NCI-H2107 treated with DMSO at 0.1 percent for 48 hours (cell line): ENCODE measurements around the gene A1CF.

Source experiments
- DNase-seq: peaks from one replicate; lab custom pipeline; 2025; ENCODE audit not compliant: unreplicated experiment; lab: John Stamatoyannopoulos, UW

Gene A1CF

DNA sequence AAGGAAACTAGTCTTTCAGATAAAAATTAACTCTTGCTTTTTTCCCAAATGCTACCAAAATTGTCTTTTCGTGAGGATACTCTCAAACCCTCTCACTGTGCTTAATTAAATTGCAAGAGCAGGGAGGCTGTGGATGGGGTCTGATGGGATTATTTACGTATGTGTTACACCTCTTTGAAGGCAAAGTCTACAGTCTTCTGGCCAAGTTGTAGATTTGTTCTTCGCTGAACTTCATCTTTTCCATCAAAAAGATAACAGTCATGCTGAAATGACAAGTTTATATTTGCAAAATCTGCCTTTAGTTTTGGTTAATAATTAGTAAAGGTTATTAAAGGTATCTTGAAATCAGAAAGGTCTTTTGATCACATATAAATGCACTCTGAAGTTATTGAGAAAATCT lies 22.7 kb downstream of the A1CF start:
- no peak for DNase-seq

DNA sequence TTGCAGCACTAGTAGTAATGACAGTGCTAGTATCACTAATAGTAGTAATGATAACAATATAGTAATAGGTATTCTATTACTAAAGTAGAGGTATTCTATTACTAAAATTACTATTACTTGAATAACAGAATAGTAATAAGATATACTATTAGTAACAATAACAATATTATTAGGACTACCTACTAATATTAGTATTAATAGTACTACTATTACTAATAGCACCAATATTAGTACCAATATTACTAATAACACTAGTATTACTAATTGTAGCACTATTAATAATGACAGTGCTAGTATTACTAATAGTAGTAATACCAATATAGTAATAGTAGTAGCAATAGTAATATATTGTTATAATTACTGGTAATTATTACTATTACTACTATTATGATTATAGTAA lies 24.1 kb downstream of the A1CF start:
- DNase-seq: no peak

GRCh38 chr10:50857579-50857978 lies 27.8 kb downstream of the A1CF start:
- no peak for DNase-seq

GRCh38 chr10:50855461-50855860 lies 30.0 kb downstream of the A1CF start:
- DNase-seq: no peak

DNA sequence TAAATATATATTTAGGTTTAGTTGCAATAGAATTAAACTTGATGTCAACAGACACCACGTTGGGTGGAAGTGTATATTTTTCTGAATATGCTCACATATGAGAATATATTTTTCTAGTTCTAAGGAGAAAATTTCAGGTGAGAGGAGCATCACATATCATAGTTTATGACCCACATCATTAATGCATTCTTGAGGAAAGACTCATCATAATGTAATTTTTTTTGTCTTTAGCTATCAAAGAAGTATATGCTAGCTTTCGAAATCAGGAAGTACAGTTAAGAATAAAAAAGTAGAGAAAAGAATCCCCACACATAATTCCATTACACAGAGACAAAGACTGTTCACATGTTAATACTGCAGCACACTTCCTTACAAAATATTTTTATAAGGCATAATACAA lies 30.4 kb downstream of the A1CF start:
- DNase-seq: no peak

DNA sequence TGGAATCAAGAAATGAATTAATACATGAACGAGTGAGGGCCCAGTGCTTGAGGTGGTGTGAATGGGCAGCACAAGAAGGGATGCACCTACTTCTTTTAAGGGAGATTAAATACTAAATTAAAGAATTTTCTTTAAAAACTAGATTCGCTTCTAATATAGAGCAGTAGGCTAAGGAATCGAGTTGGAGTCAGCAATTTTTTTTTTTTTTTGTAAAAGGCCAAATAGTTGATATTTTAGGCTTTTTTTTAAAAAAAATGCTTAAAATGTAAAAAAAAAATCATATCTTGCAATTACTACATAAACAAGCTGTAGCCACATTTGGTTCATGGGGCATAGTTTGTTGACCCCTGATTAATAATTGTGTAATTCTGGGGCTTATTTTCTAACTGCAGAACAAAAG lies 31.9 kb downstream of the A1CF start:
- DNase-seq: no peak

GRCh38 chr10:50851884-50852671 lies 33.3 kb downstream of the A1CF start:
- no peak for DNase-seq

DNA sequence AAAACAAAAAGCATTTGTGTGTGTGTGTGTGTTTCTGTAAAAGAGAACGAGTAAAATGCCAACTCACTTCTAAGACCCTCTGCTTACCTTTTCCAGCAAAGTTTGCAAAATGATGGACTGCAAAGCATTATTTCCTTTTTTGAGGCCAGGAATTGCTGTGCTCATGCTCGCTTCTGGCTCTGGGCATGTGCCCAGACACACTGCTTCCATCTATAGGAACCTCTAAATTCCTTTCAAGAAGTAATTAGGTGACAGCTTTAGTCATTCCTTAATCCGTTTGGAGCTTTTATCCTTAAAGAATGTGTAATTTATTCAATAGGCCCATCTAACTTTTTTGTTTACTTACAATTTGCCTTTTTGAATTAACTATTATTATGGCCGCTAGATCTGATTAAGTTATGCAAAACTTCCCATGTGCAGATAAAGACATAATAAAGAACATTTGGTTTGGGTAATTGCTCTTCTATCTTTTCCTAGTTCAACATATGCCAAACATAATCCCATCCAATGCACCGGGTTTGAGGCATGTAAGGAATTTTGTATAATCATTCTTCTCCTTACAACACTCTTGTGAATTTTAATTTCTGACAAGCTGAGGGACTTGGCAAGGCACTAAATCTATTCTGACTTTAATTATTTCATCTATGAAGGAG lies 34.7 kb downstream of the A1CF start:
- no peak for DNase-seq

- DNase-seq: no peak
Measured at GRCh38 chr10:50846753-50847152, 38.7 kb downstream of the A1CF start.

DNA sequence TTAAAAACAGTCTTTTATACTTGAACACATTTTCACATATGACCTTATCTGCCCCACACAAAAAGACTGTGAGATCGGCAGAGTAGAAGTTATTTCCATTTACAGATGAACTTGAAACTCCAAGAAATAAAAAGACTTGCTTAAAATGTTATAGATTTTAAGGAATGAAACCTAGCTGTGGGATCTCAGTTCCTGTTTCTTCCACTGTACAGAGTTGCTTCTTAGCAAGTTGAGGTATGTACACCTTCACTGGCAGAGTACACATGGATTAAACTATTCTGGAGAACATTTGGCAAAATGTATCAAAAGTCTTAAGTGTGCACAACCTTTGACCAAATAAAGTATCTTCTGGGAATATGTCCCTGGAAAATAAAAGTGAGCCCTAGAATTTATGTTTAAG lies 48.3 kb downstream of the A1CF start:
- DNase-seq: no peak

DNA sequence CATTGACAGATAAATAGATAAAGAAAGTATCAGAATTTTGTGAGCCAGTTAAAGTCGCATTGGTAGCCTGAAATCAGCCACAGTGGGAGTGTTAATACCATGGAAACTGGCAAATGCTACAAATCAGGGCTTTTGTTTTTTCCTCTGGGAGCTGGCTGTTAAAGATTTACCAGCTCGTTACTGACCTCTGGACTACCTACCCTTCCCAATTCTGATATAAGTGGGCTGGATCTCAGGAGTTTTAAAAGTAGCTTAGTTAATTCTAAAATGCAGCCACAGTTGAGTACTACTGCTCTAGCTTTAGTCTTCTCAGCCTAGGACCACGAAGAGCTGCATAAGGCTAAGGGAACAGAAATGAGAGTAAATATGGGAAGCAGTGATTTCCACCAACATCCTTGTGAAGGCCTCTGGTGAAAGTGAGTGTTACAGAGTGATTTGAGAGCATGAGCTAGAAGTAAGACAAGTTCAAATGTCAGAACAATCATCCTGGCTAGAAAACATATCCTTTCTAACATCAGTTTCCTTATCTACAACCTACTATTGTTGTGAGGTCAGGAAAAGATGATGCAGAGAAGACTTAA lies 53.2 kb downstream of the A1CF start:
- no peak for DNase-seq

- DNase-seq: no peak
Measured at GRCh38 chr10:50830066-50830465, 55.4 kb downstream of the A1CF start.

DNA sequence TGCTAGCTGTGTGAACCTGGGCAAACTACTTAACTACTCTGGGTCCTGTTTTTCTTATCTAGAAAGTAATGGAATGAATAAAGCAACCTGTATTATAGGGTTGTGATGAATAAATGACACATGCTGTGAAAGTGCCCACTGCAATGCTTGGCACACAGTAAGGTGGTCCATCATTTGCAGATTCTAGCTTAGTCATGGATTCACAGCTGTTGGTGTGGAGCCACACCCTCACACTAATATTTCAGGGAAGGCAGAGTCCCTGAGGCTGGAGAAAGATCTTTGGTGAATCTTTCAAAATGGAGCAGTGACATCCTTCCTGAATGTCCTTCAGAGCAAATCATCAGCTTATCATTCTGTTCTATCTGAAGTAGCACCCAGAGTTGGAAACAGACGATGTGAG lies 60.6 kb downstream of the A1CF start:
- no peak for DNase-seq

GRCh38 chr10:50823789-50824188 lies 61.6 kb downstream of the A1CF start:
- no peak for DNase-seq

DNA sequence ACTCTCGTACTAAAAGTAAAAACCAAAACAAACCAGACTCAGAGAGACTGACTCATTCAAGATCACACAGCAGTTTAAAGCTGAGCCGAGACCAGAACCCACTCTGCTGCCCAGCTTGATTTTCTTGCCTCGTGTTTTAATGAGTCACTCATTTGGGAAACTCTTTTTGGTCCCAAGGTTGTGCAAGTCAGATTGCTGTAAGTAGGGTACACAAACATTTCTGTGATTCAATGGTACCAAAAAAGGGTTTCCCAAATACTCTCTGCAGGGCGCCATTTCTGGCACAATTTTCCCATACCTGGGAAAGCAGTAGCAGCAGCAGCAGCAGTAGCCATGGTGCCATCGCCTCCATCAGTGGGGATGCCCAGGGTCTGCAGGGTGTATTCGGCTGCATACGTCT lies 75.8 kb downstream of the A1CF start:
- no peak for DNase-seq

GRCh38 chr10:50807851-50808776 lies 77.3 kb downstream of the A1CF start:
- no peak for DNase-seq

DNA sequence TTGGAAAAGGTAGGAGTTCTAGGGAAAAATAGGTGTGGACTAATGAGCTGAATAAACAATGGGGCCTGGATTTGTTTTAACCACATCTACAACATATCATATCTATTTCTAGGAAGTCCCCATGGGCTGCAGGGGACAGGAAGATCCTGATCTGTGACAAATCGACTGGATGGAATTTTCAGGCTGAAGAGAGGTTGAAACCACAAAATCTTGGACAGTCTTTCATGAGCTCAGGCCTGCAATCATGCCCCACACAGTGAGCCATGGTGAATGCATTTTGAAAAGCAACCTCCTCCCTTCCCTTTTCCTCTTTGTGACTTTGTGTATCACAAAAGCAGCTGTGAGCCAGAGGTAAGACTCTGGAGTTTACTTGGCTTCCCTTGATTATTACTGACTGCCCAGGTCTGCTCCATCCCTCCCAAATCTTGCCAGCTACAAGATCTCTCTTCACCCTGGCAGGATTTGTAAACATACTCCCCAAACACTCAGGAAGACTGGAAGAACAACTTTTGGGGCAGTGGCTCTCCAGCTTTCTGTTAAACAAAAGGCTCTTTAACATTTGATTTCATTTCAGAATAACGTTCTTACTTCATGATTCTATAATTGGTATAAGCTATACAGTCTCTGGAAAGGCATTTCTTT lies 79.3 kb downstream of the A1CF start:
- DNase-seq: no peak

DNA sequence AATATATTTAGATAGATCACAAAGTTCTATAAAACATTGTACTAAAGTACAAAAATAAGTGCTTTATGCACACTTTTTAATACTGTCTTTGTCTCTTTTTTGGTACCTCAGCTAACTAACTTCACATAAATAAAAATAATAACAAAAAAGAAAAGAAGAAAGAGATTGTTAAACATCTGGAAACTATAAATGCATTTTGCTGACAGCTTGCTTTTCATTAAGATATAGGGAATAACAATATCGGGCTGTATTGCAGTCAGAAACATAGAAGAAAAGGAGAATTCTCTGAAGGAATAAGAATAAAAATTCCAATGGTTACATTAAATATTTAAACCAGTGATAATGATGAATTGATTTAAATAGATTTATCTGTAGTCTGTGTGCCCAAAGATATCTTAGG lies 85.8 kb downstream of the A1CF start:
- no peak for DNase-seq

- DNase-seq: no peak
Measured at GRCh38 chr10:50798297-50798696, 87.1 kb downstream of the A1CF start.

DNA sequence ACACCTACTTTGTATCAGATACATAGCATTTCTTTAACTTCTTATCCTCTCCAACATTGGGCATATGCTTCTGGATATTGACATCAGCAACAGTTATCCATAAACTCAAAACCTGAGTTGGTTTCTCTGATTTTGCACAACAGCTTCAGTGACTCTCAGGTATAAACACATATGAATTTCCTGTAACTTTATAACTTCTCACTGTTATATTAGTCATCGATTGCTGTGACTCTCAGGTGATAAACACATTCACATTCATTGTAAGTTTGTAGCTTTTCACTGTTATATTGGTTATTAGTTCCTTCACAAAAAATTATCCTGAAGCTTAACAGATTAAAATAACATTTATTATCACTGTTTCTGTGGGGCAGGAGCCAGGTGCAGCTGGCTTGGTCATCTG lies 88.7 kb downstream of the A1CF start:
- DNase-seq: no peak

GRCh38 chr10:50794490-50794889 lies 90.9 kb downstream of the A1CF start:
- DNase-seq: no peak
